Hematopoietic multipotent progenitor cell treated with erythropoietin and hydrocortisone succinate and interleukin-3 and kit ligand, for 17 days (in vitro differentiated cells): ENCODE results near the gene ADRB1.

ENCODE experiments used
- DNase-seq: peaks from one replicate; pipeline ENCODE4 v3.0.0-alpha.2; 2015; ENCODE audit warnings: low spot score

ADRB1 gene

DNA sequence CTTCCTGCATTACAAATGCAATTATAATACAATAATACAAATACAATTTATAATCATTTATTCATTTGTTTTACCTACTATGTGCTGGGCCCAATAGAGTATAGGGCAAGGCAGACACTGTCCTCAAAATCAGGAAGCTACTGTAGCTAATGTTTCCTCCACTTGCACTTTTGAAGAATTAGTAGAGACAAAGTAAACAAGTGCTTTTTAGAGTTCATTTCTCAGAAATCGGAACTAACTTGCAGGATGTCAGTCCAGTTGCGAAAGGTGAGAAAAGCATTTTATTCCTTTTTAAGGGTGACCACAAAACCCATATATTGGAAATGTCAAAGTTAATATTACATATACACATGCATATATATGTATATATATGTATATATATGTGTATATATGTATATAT lies 14.2 kb downstream of the ADRB1 start:
- no peak for DNase-seq

- no peak for DNase-seq
These were observed 14.6 kb downstream of the ADRB1 start for GRCh38 chr10:114058297-114058696.

GRCh38 chr10:114059561-114059960 lies 15.9 kb downstream of the ADRB1 start:
- no peak for DNase-seq

GRCh38 chr10:114060456-114060855 lies 16.8 kb downstream of the ADRB1 start:
- no peak for DNase-seq

DNA sequence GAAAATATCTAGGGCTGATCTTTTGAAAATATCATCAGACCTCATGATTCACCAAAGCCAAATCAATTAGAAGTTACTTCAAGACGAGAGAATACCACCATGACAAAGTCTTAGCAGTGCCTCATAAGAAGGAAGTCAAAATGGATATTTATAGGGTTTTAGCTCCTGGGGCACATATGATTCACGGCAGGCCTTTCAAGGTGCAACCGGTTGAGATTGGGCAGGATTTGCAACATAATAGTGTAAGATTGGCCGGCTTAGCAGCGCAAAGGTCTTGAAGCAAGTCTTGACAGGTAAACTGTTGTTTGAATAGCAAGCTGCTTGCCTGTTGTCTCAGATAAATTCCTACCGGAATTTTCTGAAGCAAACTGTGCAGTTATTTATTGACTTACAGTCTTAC lies 17.5 kb downstream of the ADRB1 start:
- no peak for DNase-seq

- no peak for DNase-seq
These were observed 18.1 kb downstream of the ADRB1 start for GRCh38 chr10:114061789-114062188.

- DNase-seq: no peak
These were observed 20.7 kb downstream of the ADRB1 start for GRCh38 chr10:114064151-114065048.

DNA sequence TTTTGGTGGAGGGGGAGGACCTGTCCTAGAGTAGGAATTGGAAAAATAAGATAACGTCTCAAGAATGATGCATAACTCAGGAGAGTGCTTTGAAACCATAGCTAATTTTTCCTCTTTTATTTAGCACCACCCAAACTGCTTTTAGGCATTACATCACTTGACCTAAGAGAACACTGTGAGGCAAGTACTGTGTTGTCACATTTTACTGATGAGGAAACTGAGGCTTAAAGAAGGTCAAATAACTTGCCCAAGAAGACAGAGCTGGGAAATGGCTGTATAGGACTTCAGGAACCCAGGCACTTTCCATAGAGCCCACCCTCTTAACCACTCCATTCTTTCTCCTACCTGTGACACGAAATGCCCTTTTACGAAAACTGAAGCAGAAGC lies 21.4 kb downstream of the ADRB1 start:
- no peak for DNase-seq

GRCh38 chr10:114068054-114068707 lies 24.5 kb downstream of the ADRB1 start:
- DNase-seq: no peak

GRCh38 chr10:114070710-114071109 lies 27.0 kb downstream of the ADRB1 start:
- no peak for DNase-seq

- no peak for DNase-seq
These were observed 27.5 kb downstream of the ADRB1 start for GRCh38 chr10:114071178-114071577.

DNA sequence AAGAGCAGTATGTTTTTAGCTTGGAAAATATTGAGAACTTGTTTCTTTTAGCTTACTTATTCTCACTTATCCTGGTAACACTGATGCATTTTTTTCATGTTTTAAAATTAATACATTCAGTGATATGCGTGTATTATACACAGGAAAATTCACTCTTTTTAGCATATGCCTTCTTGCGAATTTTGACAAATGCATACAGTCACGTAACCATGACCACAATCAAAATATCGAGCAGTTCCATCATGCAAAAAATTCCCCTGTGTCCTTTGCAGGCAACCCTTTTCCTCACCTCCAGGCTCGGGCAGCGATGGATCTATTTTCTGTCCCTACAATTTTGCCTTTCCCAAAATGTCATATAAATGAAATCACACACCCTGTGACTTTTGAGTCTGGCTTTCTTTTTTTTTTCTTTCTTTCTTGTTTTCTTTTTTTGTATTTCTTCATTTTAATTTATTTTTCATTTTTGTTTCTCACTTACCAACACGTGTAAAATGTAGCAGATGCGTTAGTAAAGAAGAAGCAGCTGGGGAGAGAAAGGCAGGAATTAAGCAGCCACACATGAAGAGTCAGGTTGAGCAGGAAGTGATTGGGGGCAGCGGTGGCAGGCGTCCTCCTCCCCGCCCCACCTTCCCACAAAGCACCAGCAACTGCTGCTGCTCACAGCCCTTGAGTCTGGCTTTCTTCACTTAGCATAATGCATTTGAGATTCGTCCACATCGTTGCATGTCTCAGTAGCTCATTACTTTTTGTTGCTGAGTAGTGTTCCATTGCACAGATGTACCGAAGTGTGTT lies 29.9 kb downstream of the ADRB1 start:
- DNase-seq: no peak

GRCh38 chr10:114075093-114075492 lies 31.4 kb downstream of the ADRB1 start:
- DNase-seq: no peak

- DNase-seq: no peak
These were observed 33.7 kb downstream of the ADRB1 start for GRCh38 chr10:114077347-114077746.

DNA sequence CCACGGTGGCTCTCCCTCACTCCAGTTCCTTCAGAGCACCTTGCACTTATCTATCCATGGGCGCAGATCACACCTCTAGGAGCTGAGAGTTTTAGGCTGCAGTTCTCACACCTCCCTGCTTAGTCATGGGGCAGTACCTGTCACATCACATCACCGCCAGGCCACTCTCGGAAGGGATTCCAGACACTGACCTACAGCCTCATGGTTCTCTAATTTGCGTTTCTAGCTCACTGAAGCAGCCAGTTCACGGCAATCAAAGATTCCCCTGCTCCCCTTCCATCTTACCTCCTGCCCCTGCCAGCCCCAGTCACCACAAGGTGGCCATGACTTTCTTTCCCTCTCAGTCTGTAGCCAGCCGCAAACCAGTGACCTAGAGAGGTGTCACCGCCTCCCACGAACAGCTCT lies 34.2 kb downstream of the ADRB1 start:
- no peak for DNase-seq

DNA sequence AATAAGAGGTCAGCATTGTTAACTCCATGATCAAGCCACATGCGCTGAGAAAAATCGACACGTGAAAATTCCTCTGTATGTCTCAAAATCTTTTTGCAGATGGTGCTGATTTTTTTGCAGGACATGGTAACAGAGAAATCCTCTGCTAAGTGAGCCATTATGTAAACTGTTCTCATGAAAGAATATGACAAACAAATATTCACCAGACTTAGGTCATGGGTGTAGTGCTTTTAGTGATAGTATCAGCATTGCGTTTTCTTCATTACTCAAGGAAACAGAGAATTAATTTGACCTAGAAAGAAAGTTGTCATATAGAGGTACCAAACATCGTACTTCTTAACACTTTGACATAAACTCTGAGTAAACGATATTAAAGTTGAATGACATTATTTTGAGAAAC lies 34.7 kb downstream of the ADRB1 start:
- DNase-seq: no peak

DNA sequence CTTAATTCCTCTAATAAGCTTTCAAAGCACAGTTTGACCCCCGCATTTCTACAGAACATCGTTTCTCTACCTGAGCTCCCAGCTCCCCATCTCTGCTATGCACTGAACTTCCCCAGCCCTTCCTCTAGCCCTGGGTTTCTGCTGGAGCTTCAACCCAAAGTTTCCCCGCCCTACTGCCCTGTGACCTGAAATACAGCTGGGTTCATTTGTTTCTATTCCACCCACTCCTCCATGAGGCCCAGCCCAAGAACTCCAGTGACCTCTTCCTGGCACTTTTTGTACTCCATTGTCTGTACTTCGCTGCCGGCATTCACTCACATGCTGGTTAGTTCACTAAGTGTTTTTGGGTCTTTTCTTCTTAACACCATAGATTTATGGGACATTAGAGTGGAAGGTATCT lies 35.8 kb downstream of the ADRB1 start:
- DNase-seq: no peak

GRCh38 chr10:114081911-114082583 lies 38.4 kb downstream of the ADRB1 start:
- no peak for DNase-seq

GRCh38 chr10:114083040-114083439 lies 39.4 kb downstream of the ADRB1 start:
- DNase-seq: no peak

- no peak for DNase-seq
These were observed 40.5 kb downstream of the ADRB1 start for GRCh38 chr10:114084215-114084614.

GRCh38 chr10:114087255-114087654 lies 43.6 kb downstream of the ADRB1 start:
- DNase-seq: no peak

- no peak for DNase-seq
These were observed 44.0 kb downstream of the ADRB1 start for GRCh38 chr10:114087655-114088054.
